HuH-7.5 (cell line): ENCODE data around the gene ASXL2.

ENCODE experiments used
- DNase-seq: peaks from one replicate; pipeline ENCODE4 v3.0.0; 2011; ENCODE audit warnings: low spot score

Gene ASXL2

GRCh38 chr2:25797620-25798488, 80.4 kb downstream of the ASXL2 start:
- no peak for DNase-seq

GRCh38 chr2:25794544-25795276, 83.6 kb downstream of the ASXL2 start:
- DNase-seq: no peak

- no peak for DNase-seq
Measured at GRCh38 chr2:25790074-25790790, 88.1 kb downstream of the ASXL2 start.

GRCh38 chr2:25788457-25788856, 89.8 kb downstream of the ASXL2 start:
- no peak for DNase-seq

- no peak for DNase-seq
Measured at GRCh38 chr2:25787020-25787419, 91.3 kb downstream of the ASXL2 start.

GRCh38 chr2:25784404-25784803, 93.9 kb downstream of the ASXL2 start:
- no peak for DNase-seq

GRCh38 chr2:25777077-25777476, 101.2 kb downstream of the ASXL2 start:
- DNase-seq: no peak

- no peak for DNase-seq
Measured at GRCh38 chr2:25772078-25772477, 106.2 kb downstream of the ASXL2 start.

GRCh38 chr2:25763575-25763974, 114.7 kb downstream of the ASXL2 start:
- no peak for DNase-seq

GRCh38 chr2:25760297-25760696, 118.0 kb downstream of the ASXL2 start:
- no peak for DNase-seq

GRCh38 chr2:25758348-25758747, 119.9 kb downstream of the ASXL2 start:
- no peak for DNase-seq

- DNase-seq: no peak
Measured at GRCh38 chr2:25757906-25758305, 120.4 kb downstream of the ASXL2 start.

- no peak for DNase-seq
Measured at GRCh38 chr2:25756536-25756935, 121.8 kb downstream of the ASXL2 start.

GRCh38 chr2:25749676-25750075, 128.6 kb downstream of the ASXL2 start:
- no peak for DNase-seq

GRCh38 chr2:25744055-25744454, 134.2 kb downstream of the ASXL2 start:
- DNase-seq: no peak

GRCh38 chr2:25743132-25743830, 135.0 kb downstream of the ASXL2 start:
- DNase-seq: no peak

- no peak for DNase-seq
Measured at GRCh38 chr2:25742501-25742900, 135.8 kb downstream of the ASXL2 start.

GRCh38 chr2:25740810-25741381, 137.4 kb downstream of the ASXL2 start:
- DNase-seq: no peak

GRCh38 chr2:25738383-25739343, 139.6 kb downstream of the ASXL2 start:
- no peak for DNase-seq

- DNase-seq: no peak
Measured at GRCh38 chr2:25736899-25737515, 141.3 kb downstream of the ASXL2 start.
